NCI-H2029 (cell line): Measurements from ENCODE around the gene WNT3A.

Source experiments
- DNase-seq: peaks from one replicate; lab custom pipeline; 2025; lab: John Stamatoyannopoulos, UW

WNT3A gene

DNA sequence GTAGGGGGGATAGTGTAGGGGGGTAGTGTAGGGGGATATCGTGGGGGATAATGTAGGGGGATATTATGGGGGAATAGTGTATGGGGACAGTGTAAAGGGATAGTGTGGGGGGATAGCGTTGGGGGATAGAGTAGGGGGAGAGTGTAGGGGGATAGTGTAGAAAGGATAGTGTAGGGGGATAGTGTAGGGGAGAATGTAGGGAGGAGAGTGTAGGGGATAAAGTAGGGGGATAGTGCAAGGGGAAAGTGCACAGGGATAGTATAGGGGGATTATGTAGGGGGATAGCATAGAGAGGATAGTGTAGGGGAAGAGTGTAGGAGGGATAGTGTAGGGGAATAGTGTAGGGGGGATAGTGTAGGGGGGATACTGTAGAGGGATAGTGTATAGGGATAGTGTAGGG, 63.4 kb downstream of the WNT3A start:
- no peak for DNase-seq

DNA sequence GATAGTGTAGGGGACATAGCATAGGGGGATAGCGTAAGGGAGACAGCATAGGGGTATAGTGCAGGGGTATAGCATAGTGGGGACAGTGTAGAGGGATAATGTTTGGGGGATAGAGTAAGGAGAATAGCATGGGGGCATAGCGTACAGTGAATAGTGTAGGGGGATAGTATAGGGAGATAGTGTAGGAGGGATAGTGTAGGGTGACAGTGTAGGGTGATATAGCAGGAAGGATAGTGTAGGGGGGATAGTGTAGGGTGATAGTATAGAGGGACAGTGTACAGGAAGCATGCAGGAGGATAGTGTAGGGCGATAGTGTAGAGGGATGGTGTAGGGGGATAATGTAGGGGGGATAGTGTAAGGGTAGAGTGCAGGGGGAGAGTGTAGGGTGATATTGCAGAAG, 64.1 kb downstream of the WNT3A start:
- DNase-seq: no peak

- DNase-seq: no peak
These were observed 65.2 kb downstream of the WNT3A start for GRCh38 chr1:228071839-228072657.

DNA sequence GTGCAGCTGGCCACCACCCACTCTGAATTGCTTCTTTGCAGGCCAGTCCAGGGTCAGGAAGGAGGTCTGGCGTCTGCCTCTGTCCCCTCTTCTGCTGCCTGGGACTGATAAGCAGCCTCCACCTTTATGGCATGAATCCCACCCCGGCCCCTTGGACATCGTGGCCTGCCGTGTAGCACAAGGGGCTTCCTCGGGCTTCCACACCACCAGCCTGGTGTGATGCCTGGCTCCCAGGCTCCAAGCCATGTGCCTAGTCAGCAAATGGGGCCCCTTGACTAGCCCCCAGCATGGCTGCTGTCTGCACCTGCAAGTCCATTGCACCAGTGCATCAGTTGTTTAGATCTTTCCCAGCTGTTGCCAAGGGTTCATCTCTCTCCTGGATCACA, 65.9 kb downstream of the WNT3A start:
- DNase-seq: no peak

DNA sequence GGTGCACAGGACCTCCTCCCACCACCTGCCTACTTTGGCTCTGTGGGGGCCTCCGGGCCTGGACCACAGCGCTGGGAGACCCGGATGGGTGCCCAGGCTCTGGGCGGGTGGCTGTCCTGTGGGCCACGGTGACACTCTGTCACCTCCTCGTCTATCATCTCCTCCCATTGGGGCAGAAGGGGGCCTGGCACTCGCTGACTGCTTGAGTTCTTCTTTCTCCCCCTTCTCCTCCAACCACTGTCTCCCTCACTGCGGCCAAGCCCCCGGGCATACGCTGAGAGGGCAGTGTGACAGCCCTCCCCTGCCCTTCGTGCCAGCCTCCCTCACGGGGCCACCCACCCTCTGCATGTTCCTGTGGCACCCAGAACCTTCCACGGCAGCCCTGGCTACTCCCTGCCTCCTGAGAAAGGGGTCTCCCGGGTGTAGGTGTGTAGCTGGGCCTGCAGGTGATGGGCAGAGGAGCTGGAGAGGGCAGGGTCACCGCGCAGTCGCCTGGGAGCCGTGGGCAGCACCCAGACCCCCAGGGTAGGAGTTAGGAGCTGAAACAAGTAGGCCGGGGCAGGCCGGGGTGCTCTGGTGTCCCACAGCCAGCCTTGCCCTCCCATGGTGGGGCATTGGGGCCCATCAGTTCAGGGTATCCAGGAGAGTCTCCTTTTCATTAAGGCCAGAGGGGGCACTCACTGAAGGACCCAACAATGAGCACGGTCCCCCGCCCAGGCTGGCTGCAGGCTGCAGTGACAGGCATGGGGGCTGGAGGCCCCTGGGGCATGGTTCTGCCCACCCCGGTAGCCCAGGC, 66.5 kb downstream of the WNT3A start:
- no peak for DNase-seq

DNA sequence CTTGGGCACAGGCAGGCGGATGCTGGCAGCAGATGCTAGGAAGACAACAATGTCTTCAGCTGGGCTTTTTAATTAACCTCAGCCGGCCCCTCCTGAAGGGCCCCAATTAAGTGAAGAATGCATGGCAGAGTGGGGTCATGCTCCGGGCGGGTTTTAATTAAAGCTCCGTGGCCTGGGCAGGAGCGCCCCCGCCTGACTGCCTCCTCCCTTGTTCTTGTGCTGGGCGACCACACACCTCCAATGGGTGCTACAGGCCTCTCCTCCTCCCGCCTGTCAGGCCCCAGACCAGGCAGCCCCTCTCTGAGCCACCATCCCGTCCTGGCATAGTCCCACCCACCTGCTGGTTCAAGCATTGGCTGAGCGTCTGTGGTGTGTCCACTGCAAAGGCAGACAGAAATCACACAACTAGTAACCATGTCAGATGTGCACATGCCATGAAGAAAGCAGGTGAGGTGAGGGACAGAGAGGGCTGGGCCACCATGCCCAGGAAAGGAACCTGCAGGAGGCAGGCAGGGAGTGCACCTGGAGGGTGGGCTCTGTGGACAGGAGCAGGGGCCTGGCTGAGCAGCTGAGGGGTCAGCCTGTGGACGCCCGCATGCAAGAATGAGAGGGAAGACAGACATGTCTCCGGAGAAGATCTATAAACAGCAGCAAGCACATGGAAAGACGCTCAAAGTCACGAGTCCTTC, 67.2 kb downstream of the WNT3A start:
- DNase-seq: no peak

GRCh38 chr1:228074954-228075730, 68.3 kb downstream of the WNT3A start:
- DNase-seq: no peak

- DNase-seq: no peak
These were observed 69.0 kb downstream of the WNT3A start for GRCh38 chr1:228075801-228076271.

GRCh38 chr1:228076796-228077430, 70.1 kb downstream of the WNT3A start:
- no peak for DNase-seq

DNA sequence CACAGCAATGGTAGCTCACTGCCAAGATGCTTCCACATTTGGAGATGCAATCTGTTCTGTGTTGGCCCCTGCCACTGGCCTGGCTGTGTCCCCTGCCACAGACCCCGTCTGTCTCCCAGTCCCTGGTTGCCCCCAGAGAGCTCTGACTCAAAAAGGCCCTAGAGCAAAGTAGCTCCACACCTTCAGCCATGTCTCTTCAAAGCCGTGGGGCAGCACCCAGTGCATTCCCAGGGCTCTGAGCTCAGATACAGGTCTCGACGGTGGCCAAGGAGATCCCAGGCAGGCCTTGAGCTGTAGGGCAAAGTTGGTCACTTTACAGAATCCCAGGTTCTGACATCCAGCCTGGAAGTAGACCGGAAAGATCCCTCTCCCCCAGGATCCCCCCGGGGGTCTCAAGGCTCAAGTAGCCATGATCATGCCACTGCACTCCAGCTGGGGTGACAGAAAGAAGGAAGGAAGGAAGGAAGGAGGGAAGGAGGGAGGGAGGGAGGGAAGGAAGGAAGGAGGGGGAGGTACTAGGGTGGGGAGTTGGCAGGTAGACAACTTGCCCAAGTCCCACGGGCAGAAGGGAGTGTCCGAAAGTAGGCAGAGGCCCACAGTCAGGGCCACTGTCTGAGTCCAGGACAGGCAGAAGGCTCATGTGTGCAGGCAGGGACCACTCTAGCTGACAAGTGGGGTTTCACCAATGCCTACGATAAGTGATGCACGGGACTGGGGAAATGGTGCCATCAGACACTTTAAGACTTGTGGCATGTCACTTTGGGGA, 71.0 kb downstream of the WNT3A start:
- DNase-seq: no peak

DNA sequence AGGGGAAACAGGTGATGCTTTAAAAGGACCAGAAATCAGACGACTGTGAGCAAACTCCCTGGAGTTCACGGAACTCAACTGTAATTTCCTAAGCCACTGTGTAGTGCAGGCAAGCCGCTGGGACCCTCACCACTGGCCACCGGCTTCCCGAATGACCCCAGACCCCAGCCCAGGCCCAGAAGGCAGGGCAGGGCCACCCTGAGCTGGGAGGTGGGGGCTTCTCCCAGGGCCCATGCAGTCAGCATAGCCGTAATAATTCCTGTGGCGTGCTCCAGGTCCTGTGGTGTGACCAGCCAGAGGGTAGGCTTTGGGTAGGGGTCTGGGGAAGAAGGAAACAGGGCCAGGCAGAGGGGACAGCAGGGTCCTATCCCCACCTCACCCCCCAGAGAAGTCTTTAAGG, 72.2 kb downstream of the WNT3A start:
- no peak for DNase-seq

DNA sequence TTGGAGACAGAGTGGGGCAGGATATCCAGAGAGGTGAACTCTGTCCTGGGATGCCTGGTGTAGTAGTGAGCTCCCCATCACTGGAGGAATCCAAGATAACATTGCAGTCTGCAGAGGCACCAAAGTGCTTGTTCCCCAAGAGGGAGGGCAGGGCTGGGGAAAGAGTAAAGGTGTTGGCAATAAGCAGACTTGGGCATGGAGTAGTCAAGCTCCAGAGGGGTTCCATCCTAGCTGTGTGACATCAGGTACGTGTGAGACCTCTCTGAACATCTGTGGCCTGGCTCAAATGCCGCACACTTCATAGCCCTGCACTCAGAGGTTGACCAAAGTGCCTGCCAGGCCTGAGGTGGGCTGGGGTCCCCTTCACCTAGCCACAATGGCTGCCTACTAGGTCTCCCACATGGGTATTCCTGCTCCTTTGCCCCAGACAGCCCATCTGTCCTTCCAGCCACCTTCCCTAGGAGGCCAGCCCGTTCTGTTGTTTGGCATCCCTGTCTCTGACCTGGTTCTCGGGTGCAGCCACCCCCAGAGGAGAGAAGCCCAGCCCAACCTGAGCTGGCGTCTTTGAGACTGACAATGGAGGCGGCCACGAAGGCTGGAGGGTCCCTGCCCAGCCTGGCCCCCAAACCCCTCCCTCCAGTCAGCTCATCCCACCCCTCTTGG, 72.9 kb downstream of the WNT3A start:
- DNase-seq: no peak

GRCh38 chr1:228081144-228081543, 74.3 kb downstream of the WNT3A start:
- DNase-seq: no peak

- DNase-seq: no peak
These were observed 74.9 kb downstream of the WNT3A start for GRCh38 chr1:228081578-228082213.

DNA sequence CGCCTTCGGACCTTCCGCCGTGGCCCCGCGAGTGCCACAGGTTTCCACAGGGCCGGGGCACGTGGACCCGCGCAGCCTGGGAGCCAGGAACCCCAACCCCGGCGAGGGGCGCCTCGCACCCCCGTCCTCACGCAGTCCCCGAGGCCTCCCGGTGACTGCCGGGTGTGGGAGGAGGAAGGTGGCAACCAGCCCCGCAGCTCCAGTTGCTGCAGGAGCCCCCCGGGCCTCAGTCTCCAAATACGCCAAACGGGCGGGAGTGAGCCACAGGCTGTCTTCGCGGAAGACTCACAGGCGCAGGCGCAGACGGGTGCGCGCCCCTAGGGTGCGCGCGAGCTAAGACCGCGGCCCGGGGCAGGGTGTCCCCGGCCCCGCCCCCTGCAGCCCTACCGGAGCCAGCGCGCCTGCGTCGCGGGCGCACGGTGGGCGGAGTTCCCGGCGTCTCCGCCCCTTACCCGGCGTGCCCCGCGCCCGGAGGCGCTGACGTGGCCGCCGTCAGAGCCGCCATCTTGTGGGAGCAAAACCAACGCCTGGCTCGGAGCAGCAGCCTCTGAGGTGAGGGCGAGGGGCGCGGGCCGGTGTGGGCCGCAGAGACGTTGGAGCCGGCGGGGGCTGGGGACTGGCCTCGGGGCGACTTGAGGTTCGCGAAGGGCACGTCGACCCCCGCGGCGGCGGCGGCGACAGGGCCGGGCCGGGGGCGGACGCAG, 75.6 kb downstream of the WNT3A start, which contains the start of gene ARF1:
Gene ARF1, plus strand, starts transcription at position 495 of the 704 bp plus-strand sequence. CDS start 14,407 bp downstream, outside the sequence.
- peak; percentile 80 for DNase-seq

DNA sequence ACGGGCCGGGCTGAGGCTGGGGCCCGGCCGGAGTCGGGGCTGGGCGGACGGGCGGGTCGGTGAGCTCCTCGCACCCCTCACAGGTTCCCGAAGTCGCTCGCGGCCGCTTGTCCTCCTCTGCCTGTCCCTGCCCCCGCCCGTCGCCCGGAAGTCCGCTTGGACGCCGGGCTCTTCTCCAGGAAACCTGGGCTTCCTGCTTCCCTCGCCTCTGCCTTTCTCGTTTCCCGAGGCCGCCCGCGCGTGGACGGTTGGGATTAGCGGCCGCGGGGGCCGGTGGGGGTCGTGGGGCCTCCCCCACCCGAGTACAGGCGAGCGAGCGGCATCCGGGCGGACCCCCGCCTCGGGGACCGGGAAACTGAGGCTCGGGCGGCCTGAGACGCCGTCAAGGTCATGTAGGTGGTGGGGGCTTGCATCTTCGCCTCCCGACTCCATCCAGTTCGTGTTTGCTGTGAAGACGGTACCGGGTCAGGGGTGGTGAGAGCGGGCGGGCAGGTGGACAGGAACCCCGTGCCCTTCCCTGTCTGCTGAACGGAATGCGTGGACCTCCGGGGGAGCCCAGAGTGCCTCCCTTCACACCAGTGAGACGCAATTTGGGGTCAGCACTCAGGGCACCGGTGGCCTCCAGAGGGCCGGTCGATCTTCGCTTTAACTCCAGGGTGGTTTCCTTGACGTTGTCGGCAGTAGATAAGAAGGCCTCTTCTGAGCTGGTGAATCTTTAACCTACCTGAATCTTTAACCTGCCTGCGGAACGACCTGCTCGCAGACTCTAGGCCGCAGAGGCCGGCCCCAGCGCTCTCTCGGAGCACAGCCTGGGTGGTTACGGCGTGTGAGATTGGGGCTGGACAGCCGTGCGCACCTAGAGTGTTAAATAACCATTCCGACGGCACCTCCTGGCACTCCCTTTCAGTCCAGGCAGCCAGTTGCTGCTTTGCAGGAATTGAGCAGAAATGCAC, 76.4 kb downstream of the WNT3A start:
- DNase-seq: peak; percentile 11

- DNase-seq: no peak
These were observed 77.1 kb downstream of the WNT3A start for GRCh38 chr1:228083871-228084278.

GRCh38 chr1:228084325-228084724, 77.5 kb downstream of the WNT3A start:
- no peak for DNase-seq
